Measurements from ENCODE around the gene MACROD1. TPM values are rescaled to one million over a fixed set of nuclear protein-coding genes. Genes with fewer than 3 reads are reported as not detected.

The MACROD1 gene
- total RNA-seq, 1 donor, result 22.4 TPM

- DNase-seq (ENCODE audit: low read depth in 2 of 3, low spot score in 2 of 3), result no peak
Observed at GRCh38 chr11:64153812-64154211, 12.1 kb downstream of the MACROD1 start.

- peak; percentile 44 to 58 (median 54) for DNase-seq (ENCODE audit: low read depth in 2 of 3, low spot score in 2 of 3)
Observed at GRCh38 chr11:64152841-64153691, 12.8 kb downstream of the MACROD1 start.

GRCh38 chr11:64151337-64151736 is 14.6 kb downstream of the MACROD1 start:
- no peak for DNase-seq (ENCODE audit: low read depth in 2 of 3, low spot score in 2 of 3)

- no peak for DNase-seq (ENCODE audit: low read depth in 2 of 3, low spot score in 2 of 3)
Observed at GRCh38 chr11:64150481-64151239, 15.3 kb downstream of the MACROD1 start.

- no peak for DNase-seq (ENCODE audit: low read depth in 2 of 3, low spot score in 2 of 3)
Observed at GRCh38 chr11:64150051-64150450, 15.9 kb downstream of the MACROD1 start.

GRCh38 chr11:64148917-64149617 is 16.8 kb downstream of the MACROD1 start:
- DNase-seq (ENCODE audit: low read depth in 2 of 3, low spot score in 2 of 3), result no peak

- peak; percentile 53 to 86 (median 74) for DNase-seq (ENCODE audit: low read depth in 2 of 3, low spot score in 2 of 3)
Observed at GRCh38 chr11:64148226-64148916, 17.5 kb downstream of the MACROD1 start.

GRCh38 chr11:64146036-64146955 is 19.6 kb downstream of the MACROD1 start:
- DNase-seq (ENCODE audit: low read depth in 2 of 3, low spot score in 2 of 3), result peak; percentile 40 to 86 (median 77)

GRCh38 chr11:64144587-64145472 is 21.1 kb downstream of the MACROD1 start:
- no peak for DNase-seq (ENCODE audit: low read depth in 2 of 3, low spot score in 2 of 3)

GRCh38 chr11:64141081-64141783 is 24.7 kb downstream of the MACROD1 start:
- no peak for DNase-seq (ENCODE audit: low read depth in 2 of 3, low spot score in 2 of 3)

- no peak for DNase-seq (ENCODE audit: low read depth in 2 of 3, low spot score in 2 of 3)
Observed at GRCh38 chr11:64140082-64140481, 25.8 kb downstream of the MACROD1 start.

GRCh38 chr11:64139049-64139448 is 26.9 kb downstream of the MACROD1 start:
- no peak for DNase-seq (ENCODE audit: low read depth in 2 of 3, low spot score in 2 of 3)

- no peak for DNase-seq (ENCODE audit: low read depth in 2 of 3, low spot score in 2 of 3)
Observed at GRCh38 chr11:64138398-64138797, 27.5 kb downstream of the MACROD1 start.

- no peak for DNase-seq (ENCODE audit: low read depth in 2 of 3, low spot score in 2 of 3)
Observed at GRCh38 chr11:64136765-64137441, 29.0 kb downstream of the MACROD1 start.

- DNase-seq (ENCODE audit: low read depth in 2 of 3, low spot score in 2 of 3), result no peak
Observed at GRCh38 chr11:64135711-64136110, 30.2 kb downstream of the MACROD1 start.

GRCh38 chr11:64134963-64135362 is 30.9 kb downstream of the MACROD1 start:
- DNase-seq (ENCODE audit: low read depth in 2 of 3, low spot score in 2 of 3), result no peak

GRCh38 chr11:64132982-64133705 is 32.8 kb downstream of the MACROD1 start:
- no peak for DNase-seq (ENCODE audit: low read depth in 2 of 3, low spot score in 2 of 3)
